ENCODE results near the gene CTDSP1. TPM values are rescaled to one million over a fixed set of nuclear protein-coding genes. Genes with fewer than 3 reads are reported as not detected.
A peak's percentile ranks its signal among the peaks of the same experiment; 100 is the strongest.

CTDSP1 gene
- total and polyA plus RNA-seq, 4 donors = 61.6 to 162 (median 139) TPM

DNA sequence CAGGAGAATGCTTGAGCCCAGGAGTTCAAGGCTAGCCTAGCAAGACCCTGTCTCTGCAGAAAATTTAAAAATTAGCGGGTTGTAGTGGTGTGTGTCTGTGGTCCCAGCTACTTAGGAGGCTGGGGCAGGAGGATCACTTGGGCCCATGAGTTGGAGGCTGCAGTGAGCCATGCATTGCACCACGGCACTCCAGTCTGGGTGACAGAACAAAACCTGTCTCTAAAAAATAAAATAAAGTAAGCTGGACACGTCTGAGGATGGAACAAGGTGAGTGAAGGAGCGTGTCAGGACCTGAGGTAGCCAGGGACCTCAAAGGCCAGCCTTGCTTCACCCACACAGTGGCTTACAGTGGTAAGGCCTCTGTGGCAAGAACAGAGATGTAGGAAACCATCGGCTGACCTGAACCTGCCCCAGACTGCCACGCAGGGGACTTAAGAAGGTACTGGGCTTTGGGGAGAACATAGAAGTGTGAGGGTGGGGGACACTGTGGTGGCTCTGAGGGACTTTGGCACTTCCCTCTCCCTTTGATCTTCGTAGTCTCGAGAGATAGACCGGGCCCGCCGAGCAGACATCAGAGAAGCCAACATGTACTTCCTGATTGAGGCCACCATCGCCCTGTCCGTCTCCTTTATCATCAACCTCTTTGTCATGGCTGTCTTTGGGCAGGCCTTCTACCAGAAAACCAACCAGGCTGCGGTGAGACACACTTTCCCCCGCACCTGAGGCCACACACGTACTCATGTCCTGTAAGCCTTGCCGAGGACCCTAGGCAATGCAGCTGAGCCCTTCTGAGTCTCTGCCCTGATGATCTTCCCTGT, 10.1 kb upstream of the CTDSP1 start:
- H3K36me3 ChIP-seq (ENCODE audit: control insufficient read depth in 1 of 2, insufficient read depth in 2 of 2, low read length in 1 of 2) = no peaks in the 10 kb centered on the region
- no peak overlapping the region for H3K4me3 ChIP-seq (ENCODE audit: low read length in 2 of 2)
- WGBS, 2 donors = 95 to 96% methylated on average over 17 of the region's 17 CpGs
- ATAC-seq (ENCODE audit: low FRiP score) (no peak), DNase-seq (no peak)
- H3K27me3 ChIP-seq (ENCODE audit: control insufficient read depth in 1 of 2, insufficient read depth in 2 of 2, low read length in 1 of 2) = no peaks in the 10 kb centered on the region
- no peaks in the 10 kb centered on the region for H3K4me1 ChIP-seq (ENCODE audit: control insufficient read depth in 1 of 2, insufficient read depth in 2 of 2, low read length in 2 of 2)
- intact Hi-C loops (cut with DNase I) = loop anchor here in 1 of 2 donors (10.0 kb wide), 1 partner anchor 205 kb away; no protein-coding TSS in a partner anchor
- H3K27ac ChIP-seq (ENCODE audit: low read depth in 1 of 2, low read length in 2 of 2) = no peak overlapping the region
- H3K9me3 ChIP-seq (ENCODE audit: control insufficient read depth, low read length) = no peaks in the 10 kb centered on the region

DNA sequence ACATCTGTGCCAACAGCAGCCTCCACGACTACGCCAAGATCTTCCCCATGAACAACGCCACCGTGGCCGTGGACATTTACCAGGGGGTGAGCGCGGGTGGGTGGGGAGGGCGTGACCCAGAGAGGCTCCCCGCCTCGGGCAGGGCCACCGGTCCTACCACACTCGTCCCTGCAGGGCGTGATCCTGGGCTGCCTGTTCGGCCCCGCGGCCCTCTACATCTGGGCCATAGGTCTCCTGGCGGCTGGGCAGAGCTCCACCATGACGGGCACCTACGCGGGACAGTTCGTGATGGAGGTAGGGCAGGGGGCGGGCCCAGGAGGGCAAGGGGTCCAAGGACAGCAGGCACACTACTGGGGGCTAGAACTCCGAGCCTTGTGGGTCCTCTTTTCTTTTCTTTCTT, 8.5 kb upstream of the CTDSP1 start:
- no peaks in the 10 kb centered on the region for H3K36me3 ChIP-seq (ENCODE audit: control insufficient read depth in 1 of 2, insufficient read depth in 2 of 2, low read length in 1 of 2)
- ATAC-seq (ENCODE audit: low FRiP score) (no peak), DNase-seq (no peak)
- H3K27ac ChIP-seq (ENCODE audit: low read depth in 1 of 2, low read length in 2 of 2) = no peak overlapping the region
- intact Hi-C loops (cut with DNase I) = loop anchor here in 1 of 2 donors (10.0 kb wide), 1 partner anchor 206 kb away; no protein-coding TSS in a partner anchor
- H3K4me1 ChIP-seq (ENCODE audit: control insufficient read depth in 1 of 2, insufficient read depth in 2 of 2, low read length in 2 of 2) = no peaks in the 10 kb centered on the region
- WGBS, 2 donors = 96% methylated on average over 23 of the region's 23 CpGs
- H3K27me3 ChIP-seq (ENCODE audit: control insufficient read depth in 1 of 2, insufficient read depth in 2 of 2, low read length in 1 of 2) = no peaks in the 10 kb centered on the region
- no peaks in the 10 kb centered on the region for H3K9me3 ChIP-seq (ENCODE audit: control insufficient read depth, low read length)
- H3K4me3 ChIP-seq (ENCODE audit: low read length in 2 of 2) = no peak overlapping the region

DNA sequence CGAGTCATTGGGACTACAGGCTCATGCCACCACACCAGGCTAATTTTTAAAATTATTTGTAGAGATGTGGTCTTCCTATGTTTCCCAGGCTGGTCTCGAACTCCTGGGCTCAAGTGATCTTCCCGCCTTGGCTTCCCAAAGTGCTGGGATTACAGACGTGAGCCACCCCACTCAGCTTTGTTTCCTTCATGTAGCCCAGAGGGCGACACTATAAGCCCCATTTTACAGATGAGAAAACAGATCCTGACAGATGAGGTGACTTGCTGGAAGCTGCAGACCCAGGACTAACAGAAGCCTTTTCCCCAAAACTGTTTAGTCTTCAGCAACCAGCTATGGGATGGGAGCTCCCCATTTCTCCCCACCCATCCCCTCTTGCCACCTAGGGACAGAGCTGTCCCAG, 7.2 kb upstream of the CTDSP1 start:
- no peak overlapping the region for H3K27ac ChIP-seq (ENCODE audit: low read depth in 1 of 2, low read length in 2 of 2)
- H3K4me3 ChIP-seq (ENCODE audit: low read length in 2 of 2) = no peak overlapping the region
- H3K4me1 ChIP-seq (ENCODE audit: control insufficient read depth in 1 of 2, insufficient read depth in 2 of 2, low read length in 2 of 2) = no peaks in the 10 kb centered on the region
- intact Hi-C loops (cut with DNase I) = loop anchor here in 1 of 2 donors (10.0 kb wide), 1 partner anchor 208 kb away; no protein-coding TSS in a partner anchor
- no peaks in the 10 kb centered on the region for H3K27me3 ChIP-seq (ENCODE audit: control insufficient read depth in 1 of 2, insufficient read depth in 2 of 2, low read length in 1 of 2)
- ATAC-seq (ENCODE audit: low FRiP score) (no peak), DNase-seq (no peak)
- 92 to 93% methylated on average over 5 of the region's 5 CpGs for WGBS, 2 donors
- H3K9me3 ChIP-seq (ENCODE audit: control insufficient read depth, low read length) = no peaks in the 10 kb centered on the region
- H3K36me3 ChIP-seq (ENCODE audit: control insufficient read depth in 1 of 2, insufficient read depth in 2 of 2, low read length in 1 of 2) = no peaks in the 10 kb centered on the region

DNA sequence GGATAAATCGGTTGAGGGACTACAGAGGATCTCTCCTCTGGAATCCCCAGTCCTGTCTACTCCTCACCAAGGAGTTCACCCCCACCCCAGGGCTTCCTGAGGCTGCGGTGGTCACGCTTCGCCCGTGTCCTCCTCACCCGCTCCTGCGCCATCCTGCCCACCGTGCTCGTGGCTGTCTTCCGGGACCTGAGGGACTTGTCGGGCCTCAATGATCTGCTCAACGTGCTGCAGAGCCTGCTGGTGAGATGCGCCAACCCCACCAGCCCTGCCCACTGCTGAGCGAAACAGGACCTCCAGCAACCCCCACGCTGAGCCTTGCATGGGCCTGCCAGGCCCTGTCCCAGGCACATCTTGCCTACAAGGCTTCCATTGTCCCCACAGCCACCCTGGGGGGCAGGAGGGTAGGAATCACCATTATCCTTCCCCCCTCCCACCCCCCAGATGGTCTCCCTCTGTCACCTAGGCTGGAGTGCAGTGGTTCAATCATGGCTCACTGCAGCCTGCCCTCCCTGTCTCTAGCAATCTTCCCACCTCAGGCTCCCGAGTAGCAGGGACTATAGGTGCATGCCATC, 6.7 kb upstream of the CTDSP1 start:
- Histone ChIP-seq H3K36me3 (ENCODE audit: control insufficient read depth in 1 of 2, insufficient read depth in 2 of 2, low read length in 1 of 2) (no peaks in the 10 kb centered on the region), H3K27ac (ENCODE audit: low read depth in 1 of 2, low read length in 2 of 2) (no peak overlapping the region), H3K9me3 (ENCODE audit: control insufficient read depth, low read length) (no peaks in the 10 kb centered on the region), H3K4me3 (ENCODE audit: low read length in 2 of 2) (no peak overlapping the region), H3K4me1 (ENCODE audit: control insufficient read depth in 1 of 2, insufficient read depth in 2 of 2, low read length in 2 of 2) (no peaks in the 10 kb centered on the region), H3K27me3 (ENCODE audit: control insufficient read depth in 1 of 2, insufficient read depth in 2 of 2, low read length in 1 of 2) (no peaks in the 10 kb centered on the region)
- DNase-seq (no peak), ATAC-seq (ENCODE audit: low FRiP score) (no peak)
- 82% methylated on average over 12 to 16 of the region's 16 CpGs for WGBS, 2 donors
- intact Hi-C loops (cut with DNase I) = loop anchor here in 1 of 2 donors (10.0 kb wide), 1 partner anchor 208 kb away; no protein-coding TSS in a partner anchor

DNA sequence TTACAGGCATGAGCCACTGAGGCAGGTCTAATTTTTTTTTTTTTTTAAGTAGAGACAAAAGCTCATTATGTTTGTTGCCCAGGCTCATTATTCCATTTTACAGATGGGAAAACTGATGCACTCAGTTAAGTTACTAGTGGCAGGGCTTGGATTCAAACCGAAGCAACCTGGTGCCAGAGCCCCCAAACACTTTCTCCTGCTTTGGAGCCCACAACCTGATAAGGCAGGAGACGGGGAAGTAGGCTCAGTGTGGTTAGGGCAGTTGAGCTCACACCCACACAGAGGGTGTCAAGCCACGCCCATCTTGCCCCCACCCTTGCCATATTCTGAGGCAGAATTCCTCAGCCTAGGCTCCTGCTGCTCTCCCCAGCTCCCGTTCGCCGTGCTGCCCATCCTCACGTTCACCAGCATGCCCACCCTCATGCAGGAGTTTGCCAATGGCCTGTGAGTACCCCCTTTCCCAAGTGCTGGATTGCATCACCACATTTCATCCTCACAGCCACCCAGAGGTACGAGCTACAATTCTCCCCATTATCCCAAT, 5.8 kb upstream of the CTDSP1 start:
- ATAC-seq (ENCODE audit: low FRiP score) = no peak
- no peaks in the 10 kb centered on the region for H3K36me3 ChIP-seq (ENCODE audit: control insufficient read depth in 1 of 2, insufficient read depth in 2 of 2, low read length in 1 of 2)

DNA sequence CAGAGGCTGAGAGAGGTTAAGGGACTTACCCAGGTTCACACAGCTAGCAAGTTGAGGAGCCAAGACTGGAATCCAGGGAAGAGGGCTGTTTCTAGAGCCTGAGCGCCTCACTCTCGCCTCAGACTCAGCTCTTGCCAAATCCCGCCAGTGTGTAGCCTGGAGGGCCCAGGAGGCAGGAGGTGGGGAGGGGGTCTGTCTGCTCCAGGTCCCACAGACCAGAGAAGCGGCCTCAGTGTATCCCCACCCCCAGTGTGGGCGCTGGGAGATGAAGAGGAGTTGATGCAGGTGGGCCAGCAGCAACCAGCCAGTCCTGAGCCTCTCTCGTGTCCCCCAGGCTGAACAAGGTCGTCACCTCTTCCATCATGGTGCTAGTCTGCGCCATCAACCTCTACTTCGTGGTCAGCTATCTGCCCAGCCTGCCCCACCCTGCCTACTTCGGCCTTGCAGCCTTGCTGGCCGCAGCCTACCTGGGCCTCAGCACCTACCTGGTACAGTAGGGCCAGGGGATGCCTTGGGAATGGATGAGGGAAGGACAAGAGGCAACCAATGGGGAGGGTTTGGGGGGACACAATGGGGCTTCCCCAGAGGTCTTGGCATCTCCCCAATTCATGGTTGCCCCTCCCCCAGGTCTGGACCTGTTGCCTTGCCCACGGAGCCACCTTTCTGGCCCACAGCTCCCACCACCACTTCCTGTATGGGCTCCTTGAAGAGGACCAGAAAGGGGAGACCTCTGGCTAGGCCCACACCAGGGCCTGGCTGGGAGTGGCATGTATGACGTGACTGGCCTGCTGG, 5.2 kb upstream of the CTDSP1 start:
- intact Hi-C loops (cut with DNase I) = loop anchor here (2.0 to 10.0 kb wide), 3 partner anchors 24 to 210 kb away; no protein-coding TSS in a partner anchor
- H3K27ac ChIP-seq (ENCODE audit: low read depth in 1 of 2, low read length in 2 of 2) = no peak overlapping the region
- ATAC-seq (ENCODE audit: low FRiP score) (no peak), DNase-seq (peak in 1 of 2 donors; percentile 61)
- no peaks in the 10 kb centered on the region for H3K4me1 ChIP-seq (ENCODE audit: control insufficient read depth in 1 of 2, insufficient read depth in 2 of 2, low read length in 2 of 2)
- H3K27me3 ChIP-seq (ENCODE audit: control insufficient read depth in 1 of 2, insufficient read depth in 2 of 2, low read length in 1 of 2) = no peaks in the 10 kb centered on the region
- no peaks in the 10 kb centered on the region for H3K36me3 ChIP-seq (ENCODE audit: control insufficient read depth in 1 of 2, insufficient read depth in 2 of 2, low read length in 1 of 2)
- 88 to 90% methylated on average over 12 to 13 of the region's 13 CpGs for WGBS, 2 donors
- H3K9me3 ChIP-seq (ENCODE audit: control insufficient read depth, low read length) = no peaks in the 10 kb centered on the region
- H3K4me3 ChIP-seq (ENCODE audit: low read length in 2 of 2) = no peak overlapping the region

More for the DNA sequence above, 5.8 kb upstream of the CTDSP1 start:
- Histone ChIP-seq H3K27me3 (ENCODE audit: control insufficient read depth in 1 of 2, insufficient read depth in 2 of 2, low read length in 1 of 2) (no peaks in the 10 kb centered on the region), H3K4me1 (ENCODE audit: control insufficient read depth in 1 of 2, insufficient read depth in 2 of 2, low read length in 2 of 2) (no peaks in the 10 kb centered on the region), H3K27ac (ENCODE audit: low read depth in 1 of 2, low read length in 2 of 2) (no peak overlapping the region), H3K4me3 (ENCODE audit: low read length in 2 of 2) (no peak overlapping the region), H3K9me3 (ENCODE audit: control insufficient read depth, low read length) (no peaks in the 10 kb centered on the region)
- DNase-seq = peak in 1 of 2 donors; percentile 63
- intact Hi-C loops (cut with DNase I) = loop anchor here in 1 of 2 donors (2.0 to 10.0 kb wide), 2 partner anchors 23 to 209 kb away; no protein-coding TSS in a partner anchor
- WGBS, 2 donors = 82 to 85% methylated on average over 8 of the region's 8 CpGs

DNA sequence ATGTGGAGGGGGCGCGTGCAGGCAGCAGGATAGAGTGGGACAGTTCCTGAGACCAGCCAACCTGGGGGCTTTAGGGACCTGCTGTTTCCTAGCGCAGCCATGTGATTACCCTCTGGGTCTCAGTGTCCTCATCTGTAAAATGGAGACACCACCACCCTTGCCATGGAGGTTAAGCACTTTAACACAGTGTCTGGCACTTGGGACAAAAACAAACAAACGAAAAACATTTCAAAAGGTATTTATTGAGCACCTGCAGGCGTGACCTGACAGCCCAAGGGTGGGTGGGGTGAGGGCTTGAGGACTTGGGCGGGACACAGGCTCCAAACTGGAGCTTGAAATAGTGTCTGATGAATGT, 4.6 kb upstream of the CTDSP1 start:
- H3K36me3 ChIP-seq (ENCODE audit: control insufficient read depth in 1 of 2, insufficient read depth in 2 of 2, low read length in 1 of 2) = no peaks in the 10 kb centered on the region
- no peaks in the 10 kb centered on the region for H3K27me3 ChIP-seq (ENCODE audit: control insufficient read depth in 1 of 2, insufficient read depth in 2 of 2, low read length in 1 of 2)
- H3K27ac ChIP-seq (ENCODE audit: low read depth in 1 of 2, low read length in 2 of 2) = no peak overlapping the region
- no peaks in the 10 kb centered on the region for H3K4me1 ChIP-seq (ENCODE audit: control insufficient read depth in 1 of 2, insufficient read depth in 2 of 2, low read length in 2 of 2)
- H3K4me3 ChIP-seq (ENCODE audit: low read length in 2 of 2) = no peak overlapping the region
- DNase-seq (no peak), ATAC-seq (ENCODE audit: low FRiP score) (no peak)
- intact Hi-C loops (cut with DNase I) = loop anchor here (2.0 to 10.0 kb wide), 3 partner anchors 24 to 210 kb away; no protein-coding TSS in a partner anchor
- 82 to 96% methylated on average over 6 of the region's 6 CpGs for WGBS, 2 donors
- no peaks in the 10 kb centered on the region for H3K9me3 ChIP-seq (ENCODE audit: control insufficient read depth, low read length)

DNA sequence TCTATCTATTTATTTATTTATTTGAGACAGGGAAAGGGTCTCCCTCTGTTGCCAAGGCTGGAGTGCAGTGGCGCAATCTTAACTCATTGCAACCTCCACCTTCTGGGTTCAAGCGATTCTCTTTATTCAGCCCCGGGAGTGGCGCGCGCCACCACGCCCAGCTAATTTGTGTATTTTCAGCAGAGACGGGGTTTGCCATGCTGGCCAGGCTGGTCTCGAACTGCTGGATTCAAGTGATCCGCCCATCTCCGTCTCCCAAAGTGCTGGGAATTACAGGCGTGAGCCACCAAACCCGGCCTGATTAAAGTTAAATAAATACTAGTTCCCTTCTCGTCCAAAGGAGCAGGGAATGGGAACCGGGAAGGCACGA, 4.2 kb upstream of the CTDSP1 start:
- intact Hi-C loops (cut with DNase I) = loop anchor here (2.0 to 10.0 kb wide), 3 partner anchors 25 to 211 kb away; no protein-coding TSS in a partner anchor
- no peaks in the 10 kb centered on the region for H3K4me1 ChIP-seq (ENCODE audit: control insufficient read depth in 1 of 2, insufficient read depth in 2 of 2, low read length in 2 of 2)
- no peaks in the 10 kb centered on the region for H3K9me3 ChIP-seq (ENCODE audit: control insufficient read depth, low read length)
- DNase-seq (peak in 1 of 2 donors; percentile 50), ATAC-seq (ENCODE audit: low FRiP score) (no peak)
- peak overlapping the region in 1 of 2 donors; percentile 78 for H3K27ac ChIP-seq (ENCODE audit: low read depth in 1 of 2, low read length in 2 of 2)
- no peaks in the 10 kb centered on the region for H3K36me3 ChIP-seq (ENCODE audit: control insufficient read depth in 1 of 2, insufficient read depth in 2 of 2, low read length in 1 of 2)
- WGBS, 2 donors = 31 to 41% methylated on average over 16 of the region's 16 CpGs
- no peak overlapping the region for H3K4me3 ChIP-seq (ENCODE audit: low read length in 2 of 2)
- H3K27me3 ChIP-seq (ENCODE audit: control insufficient read depth in 1 of 2, insufficient read depth in 2 of 2, low read length in 1 of 2) = no peaks in the 10 kb centered on the region
